Endothelial cell of umbilical vein (primary cell): ENCODE measurements around the gene BBC3. TPM values are rescaled to one million over a fixed set of nuclear protein-coding genes. Genes with fewer than 3 reads are reported as not detected.

ENCODE experiments used
- BruUV-seq: library from RNA; stranded (reverse); fragments of 400-500 nt; replicated peaks from 2 replicates; lab custom pipeline; 2021; lab: Mats Ljungman, UMichigan
- CTCF ChIA-PET: fragments of 300-600, 350-600 bp; sonication (Branson Sonifier 250); formaldehyde crosslinking; loops from one replicate; lab custom pipeline; 2021; ENCODE audit warnings: antibody characterized with exemption, inconsistent platforms; lab: Charles Lee
- POLR2A ChIA-PET: fragments of 300-600, 350-600 bp; sonication (Branson Sonifier 250); formaldehyde crosslinking; loops from one replicate; lab custom pipeline; 2021; ENCODE audit warnings: antibody characterized with exemption, inconsistent platforms; lab: Charles Lee
- DNase-seq: peaks from one replicate; pipeline ENCODE4 v3.0.0-alpha.2; 2011; ENCODE audit warnings: low read depth, low spot score
- FAIRE-seq: peaks from 2 replicates; lab custom pipeline; 2011; peaks lifted over from hg19 to GRCh38; lab: Jason Lieb, UNC
- H2AFZ ChIP-seq: 2 replicates; pipeline ENCODE4 v1.6.0; 2012; ENCODE audit warnings: low read depth, low read length, control low read depth, inconsistent platforms
- H3K27ac ChIP-seq: 2 replicates; pipeline ENCODE4 v1.5.1; 2011; ENCODE audit warnings: low read depth, mild to moderate bottlenecking, control low read depth, low read length, moderate library complexity; ENCODE audit not compliant: insufficient read depth
- H3K27me3 ChIP-seq, 2 experiments: 2 replicates each; pipeline versions ENCODE4 v1.6.0 to v1.6.1; 2011; ENCODE audit warnings: low read length in 2 of 2, mixed read lengths in 1 of 2; ENCODE audit not compliant: control insufficient read depth in 2 of 2, insufficient read depth in 2 of 2
- H3K36me3 ChIP-seq, 2 experiments: 2 replicates in 1 of 2; 3 replicates in 1 of 2; pipeline ENCODE4 v1.5.1; 2011; ENCODE audit warnings: low read length in 2 of 2, mild to moderate bottlenecking in 1 of 2, moderate library complexity in 1 of 2; ENCODE audit not compliant: control insufficient read depth in 2 of 2, insufficient read depth in 2 of 2; ENCODE audit errors: extremely low read depth in 1 of 2
- H3K4me1 ChIP-seq: 3 replicates; pipeline ENCODE4 v1.5.1; 2011; ENCODE audit warnings: mild to moderate bottlenecking, low read length; ENCODE audit not compliant: control insufficient read depth, insufficient read depth; ENCODE audit errors: extremely low read depth
- H3K4me2 ChIP-seq: 2 replicates; pipeline ENCODE4 v1.6.1; 2011; ENCODE audit warnings: low read length, control low read depth, mixed read lengths; ENCODE audit not compliant: insufficient read depth
- H3K4me3 ChIP-seq, 3 experiments: fragments of 200-600 bp in 1 of 3; sonication (generic), shearing (Covaris generic) in 1 of 3; replicated peaks in 1 of 3; 2 replicates each; pipeline ENCODE4 v1.5.1; 2011 to 2016; ENCODE audit warnings: control low read depth in 3 of 3, low read length in 3 of 3, mild to moderate bottlenecking in 2 of 3, inconsistent platforms in 1 of 3, low read depth in 1 of 3, moderate library complexity in 1 of 3; ENCODE audit not compliant: insufficient read depth in 1 of 3
- H3K79me2 ChIP-seq: 2 replicates; pipeline ENCODE4 v1.6.0; 2012; ENCODE audit warnings: low read length, inconsistent platforms; ENCODE audit not compliant: control insufficient read depth, insufficient read depth
- H3K9ac ChIP-seq: replicated peaks from 2 replicates; pipeline ENCODE3; 2011; ENCODE audit warnings: low read length, control low read depth; ENCODE audit not compliant: insufficient read depth; ENCODE audit errors: extremely low read depth
- H3K9me1 ChIP-seq: replicated peaks from 3 replicates; pipeline ENCODE4 v1.6.0; 2011; ENCODE audit warnings: mild to moderate bottlenecking, low read length; ENCODE audit not compliant: control insufficient read depth, insufficient read depth; ENCODE audit errors: extremely low read depth
- H3K9me3 ChIP-seq: replicated peaks from 2 replicates; pipeline ENCODE4 v1.5.1; 2012; ENCODE audit warnings: low read length, inconsistent platforms; ENCODE audit not compliant: control insufficient read depth, insufficient read depth
- H4K20me1 ChIP-seq: replicated peaks from 2 replicates; pipeline ENCODE3; 2011; ENCODE audit warnings: mild to moderate bottlenecking, low read length; ENCODE audit not compliant: control insufficient read depth, insufficient read depth; ENCODE audit errors: extremely low read depth
- EZH2 ChIP-seq: IDR thresholded peaks from 2 replicates; pipeline ENCODE4 v1.6.1; 2012; ENCODE audit warnings: borderline replicate concordance, low read depth, mild to moderate bottlenecking, moderate library complexity, low read length, inconsistent platforms; ENCODE audit not compliant: severe bottlenecking
- FOS ChIP-seq: IDR thresholded peaks from 2 replicates; pipeline ENCODE4 v1.6.1; 2011; ENCODE audit warnings: mild to moderate bottlenecking, low read length, moderate library complexity, borderline replicate concordance; ENCODE audit not compliant: insufficient read depth
- GATA2 ChIP-seq: IDR thresholded peaks from 2 replicates; pipeline ENCODE4 v1.7.0; 2011; ENCODE audit warnings: low read depth, mild to moderate bottlenecking, moderate library complexity, mixed read lengths, low read length; ENCODE audit not compliant: insufficient read length, insufficient read depth
- JUN ChIP-seq: IDR thresholded peaks from 2 replicates; pipeline ENCODE4 v1.6.1; 2011; ENCODE audit warnings: borderline replicate concordance, low read depth; ENCODE audit not compliant: insufficient read length, insufficient read depth
- MAX ChIP-seq: IDR thresholded peaks from 2 replicates; pipeline ENCODE4 v1.6.1; 2011; ENCODE audit not compliant: insufficient read depth, insufficient read length
- MYC ChIP-seq: IDR thresholded peaks from one replicate; pipeline ENCODE4 v1.6.1; 2011; ENCODE audit warnings: mild to moderate bottlenecking, low read depth, low read length
- POLR2A ChIP-seq: IDR thresholded peaks from 2 replicates; pipeline ENCODE4 v1.6.1; 2012; ENCODE audit warnings: low read depth, mild to moderate bottlenecking, control low read depth, low read length
- POLR2AphosphoS5 ChIP-seq: IDR thresholded peaks from 2 replicates; pipeline ENCODE4 v1.6.1; 2012; ENCODE audit warnings: low read depth, mild to moderate bottlenecking, control low read depth, low read length, moderate library complexity; ENCODE audit not compliant: insufficient read depth
- dilution Hi-C: fragments of 300-500 bp; cut with MboI; formaldehyde crosslinking; loops from one replicate; pipeline ENCODE4 v1.15.0; 2019; ENCODE audit warnings: low sequenced_read_pairs; ENCODE audit not compliant: extremely low pct_ligation_motif_present
- intact Hi-C: fragments of 100-400 bp; cut with micrococcal nuclease; formaldehyde crosslinking; loops from one replicate; pipeline ENCODE4 v1.10.0; 2022
- polyA plus RNA-seq, 4 experiments: library from polyadenylated mRNA; depleted of rRNA in 3 of 4; stranded (reverse) in 3 of 4; unstranded in 1 of 4; fragments of >200 nt; gene quantifications; 2 replicates each; pipeline versions ENCODE4 v1.2.1 to v1.2.3, GENCODE V29; 2011 to 2012; ENCODE audit warnings: missing spikeins in 1 of 4
- total RNA-seq: library from RNA; stranded (reverse); gene quantifications from 2 replicates; pipeline ENCODE4 v1.2.3, GENCODE V29; 2021
- TF ChIP-seq, protein P1 (sequence below), 2 donors: IDR thresholded peaks; 1 replicate in 1 of 2; 2 replicates in 1 of 2; pipeline ENCODE4 v1.5.1; 2011; ENCODE audit warnings: low read length in 2 of 2, mild to moderate bottlenecking in 2 of 2, moderate library complexity in 2 of 2, control low read depth in 1 of 2, inconsistent platforms in 1 of 2, low read depth in 1 of 2; ENCODE audit not compliant: insufficient read depth in 1 of 2; ENCODE audit errors: extremely low read depth in 1 of 2

The BBC3 gene
- total and polyA plus RNA-seq, 2 donors (not counting 3 experiments of a cell fraction or from before 2014, with no cell fraction given), result 11.3 to 35.7 TPM

- Histone ChIP-seq H3K79me2 (no peaks in the 10 kb centered on the region), H3K9me3 (no peaks in the 10 kb centered on the region), H3K4me2 (no peak overlapping the region), H4K20me1 (no peaks in the 10 kb centered on the region), H3K9me1 (no peaks in the 10 kb centered on the region), H3K4me1 (peaks cover 21% of the 10 kb centered on the region), H3K36me3 (no peaks in the 10 kb centered on the region), H3K4me3 (no peak overlapping the region), H2AFZ (no peak overlapping the region), H3K27me3 (no peaks in the 10 kb centered on the region), H3K27ac (no peak overlapping the region), H3K9ac (no peak overlapping the region)
- DNase-seq (no peak), FAIRE-seq (no peak)
- ChIA-PET POLR2A (interaction anchor here (0.6 kb wide), 1 partner anchor 16 kb away, joined by 3 read pairs; no protein-coding TSS in a partner anchor), CTCF (no interaction called here)
- TF ChIP-seq EZH2 (peak; percentile 16), POLR2A (no peak)
- dilution Hi-C loops, result no loop called here
- intact Hi-C loops, result loop anchor here (5.0 kb wide), 2 partner anchors 203 to 383 kb away; no protein-coding TSS in a partner anchor
- BruUV-seq, result no TSS peak
Observed at GRCh38 chr19:47240556-47240955, 9.6 kb upstream of the BBC3 start.

DNA sequence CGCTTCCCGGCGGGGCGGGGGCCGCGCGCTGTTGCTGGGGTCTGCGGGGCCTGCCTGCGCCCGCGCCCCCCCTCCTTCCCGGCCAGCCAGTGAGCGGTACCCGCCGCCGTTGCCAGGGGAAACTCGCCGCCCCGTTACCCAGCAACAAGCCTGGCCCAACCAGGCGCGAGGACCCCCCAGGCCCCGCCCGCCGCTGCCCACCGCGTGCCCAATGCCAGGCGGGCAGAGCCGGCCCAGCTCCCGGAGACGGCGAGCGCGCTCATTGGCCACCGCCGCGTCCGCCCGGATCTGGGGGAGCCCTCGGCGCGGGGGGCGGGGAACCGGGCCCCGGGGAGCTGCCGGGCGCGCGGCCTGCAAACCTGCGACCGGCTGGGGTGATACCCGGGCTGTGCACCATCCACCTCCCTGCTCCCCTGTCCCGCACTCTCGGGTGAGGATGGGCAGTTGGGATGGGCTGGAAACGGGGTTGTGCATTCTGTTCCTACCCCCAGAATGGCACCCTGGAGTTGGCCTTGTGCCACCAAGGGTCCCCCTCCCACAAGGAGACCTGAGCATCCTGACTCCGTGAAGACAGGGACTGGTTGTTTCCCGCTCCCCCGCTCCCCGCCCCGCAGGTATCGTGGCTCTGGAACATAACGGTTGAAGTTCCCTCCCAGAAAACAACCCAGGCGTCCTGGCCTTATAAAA is 8.8 kb upstream of the BBC3 start:
- FAIRE-seq (peak; percentile 40), DNase-seq (peak; percentile 74)
- Histone ChIP-seq H3K4me1 (peaks cover 19% of the 10 kb centered on the region), H4K20me1 (no peaks in the 10 kb centered on the region), H3K9me1 (no peaks in the 10 kb centered on the region), H3K4me2 (no peak overlapping the region), H3K9ac (no peak overlapping the region), H3K79me2 (no peaks in the 10 kb centered on the region), H3K36me3 (no peaks in the 10 kb centered on the region), H2AFZ (peak overlapping the region; percentile 11), H3K27me3 (no peaks in the 10 kb centered on the region), H3K27ac (no peak overlapping the region), H3K4me3 (peak overlapping the region in 1 of 3 experiments; percentile 15), H3K9me3 (no peaks in the 10 kb centered on the region)
- dilution Hi-C loops, result no loop called here
- intact Hi-C loops, result loop anchor here (5.0 kb wide), 2 partner anchors 202 to 382 kb away; no protein-coding TSS in a partner anchor
- TF ChIP-seq POLR2A (no peak), JUN (no peak), FOS (no peak), POLR2AphosphoS5 (peak; percentile 28), MAX (no peak), MYC (no peak), GATA2 (no peak), EZH2 (no peak)
- TF ChIP-seq, protein P1, sequence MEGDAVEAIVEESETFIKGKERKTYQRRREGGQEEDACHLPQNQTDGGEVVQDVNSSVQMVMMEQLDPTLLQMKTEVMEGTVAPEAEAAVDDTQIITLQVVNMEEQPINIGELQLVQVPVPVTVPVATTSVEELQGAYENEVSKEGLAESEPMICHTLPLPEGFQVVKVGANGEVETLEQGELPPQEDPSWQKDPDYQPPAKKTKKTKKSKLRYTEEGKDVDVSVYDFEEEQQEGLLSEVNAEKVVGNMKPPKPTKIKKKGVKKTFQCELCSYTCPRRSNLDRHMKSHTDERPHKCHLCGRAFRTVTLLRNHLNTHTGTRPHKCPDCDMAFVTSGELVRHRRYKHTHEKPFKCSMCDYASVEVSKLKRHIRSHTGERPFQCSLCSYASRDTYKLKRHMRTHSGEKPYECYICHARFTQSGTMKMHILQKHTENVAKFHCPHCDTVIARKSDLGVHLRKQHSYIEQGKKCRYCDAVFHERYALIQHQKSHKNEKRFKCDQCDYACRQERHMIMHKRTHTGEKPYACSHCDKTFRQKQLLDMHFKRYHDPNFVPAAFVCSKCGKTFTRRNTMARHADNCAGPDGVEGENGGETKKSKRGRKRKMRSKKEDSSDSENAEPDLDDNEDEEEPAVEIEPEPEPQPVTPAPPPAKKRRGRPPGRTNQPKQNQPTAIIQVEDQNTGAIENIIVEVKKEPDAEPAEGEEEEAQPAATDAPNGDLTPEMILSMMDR (IDR thresholded peaks at IDR 0.05; ENCODE audit: extremely low read depth in 1 of 2, insufficient read depth in 1 of 2, low read depth in 1 of 2, low read length in 2 of 2), result no peak
- CTCF ChIA-PET, result interaction anchor here (0.8 to 1.3 kb wide), 4 partner anchors 12 to 82 kb away, joined by 3 to 5 read pairs (median 3); no protein-coding TSS in a partner anchor
- POLR2A ChIA-PET, result no interaction called here
- BruUV-seq, result no TSS peak
